Chondrocyte (in vitro differentiated cells): ENCODE data around the gene NPW. TPM values are rescaled to one million over a fixed set of nuclear protein-coding genes. Genes with fewer than 3 reads are reported as not detected.

Experiments
- DNase-seq: peaks from one replicate; pipeline ENCODE4 v3.0.0; 2021; ENCODE audit warnings: mixed read lengths, low spot score
- H3K27ac Mint-ChIP-seq: one replicate; pipeline ENCODE4 v1.8.0; 2021; ENCODE audit warnings: mild to moderate bottlenecking, moderate library complexity, mixed read lengths; ENCODE audit not compliant: unreplicated experiment
- H3K27me3 Mint-ChIP-seq: 2 replicates; pipeline ENCODE4 v1.8.0; 2021; ENCODE audit warnings: low read depth, mixed read lengths
- H3K36me3 Mint-ChIP-seq: 2 replicates; pipeline ENCODE4 v1.8.0; 2021; ENCODE audit warnings: low read depth, mixed read lengths
- H3K4me1 Mint-ChIP-seq: 2 replicates; pipeline ENCODE4 v1.8.0; 2021; ENCODE audit warnings: low read depth, mild to moderate bottlenecking, mixed read lengths
- H3K4me3 Mint-ChIP-seq: one replicate; pipeline ENCODE4 v1.8.0; 2021; ENCODE audit warnings: mild to moderate bottlenecking, moderate library complexity, mixed read lengths; ENCODE audit not compliant: unreplicated experiment
- H3K9me3 Mint-ChIP-seq: 2 replicates; pipeline ENCODE4 v1.8.0; 2021; ENCODE audit warnings: low read depth, mixed read lengths
- total RNA-seq: library from RNA; stranded (reverse); gene quantifications from 3 replicates; pipeline ENCODE4 v1.2.1, GENCODE V29; 2021
- TF ChIP-seq, protein P1 (sequence below): fragments of 200-600 bp; sonication (generic); IDR thresholded peaks from 2 replicates; pipeline ENCODE4 v1.5.0; 2021; ENCODE audit warnings: antibody characterized with exemption, mild to moderate bottlenecking, moderate library complexity

NPW gene
- total RNA-seq, 1 donor from 2014 or later = 2.5 TPM

GRCh38 chr16:1978476-1979120 lies 41.0 kb upstream of the NPW start:
- TF ChIP-seq, protein P1, sequence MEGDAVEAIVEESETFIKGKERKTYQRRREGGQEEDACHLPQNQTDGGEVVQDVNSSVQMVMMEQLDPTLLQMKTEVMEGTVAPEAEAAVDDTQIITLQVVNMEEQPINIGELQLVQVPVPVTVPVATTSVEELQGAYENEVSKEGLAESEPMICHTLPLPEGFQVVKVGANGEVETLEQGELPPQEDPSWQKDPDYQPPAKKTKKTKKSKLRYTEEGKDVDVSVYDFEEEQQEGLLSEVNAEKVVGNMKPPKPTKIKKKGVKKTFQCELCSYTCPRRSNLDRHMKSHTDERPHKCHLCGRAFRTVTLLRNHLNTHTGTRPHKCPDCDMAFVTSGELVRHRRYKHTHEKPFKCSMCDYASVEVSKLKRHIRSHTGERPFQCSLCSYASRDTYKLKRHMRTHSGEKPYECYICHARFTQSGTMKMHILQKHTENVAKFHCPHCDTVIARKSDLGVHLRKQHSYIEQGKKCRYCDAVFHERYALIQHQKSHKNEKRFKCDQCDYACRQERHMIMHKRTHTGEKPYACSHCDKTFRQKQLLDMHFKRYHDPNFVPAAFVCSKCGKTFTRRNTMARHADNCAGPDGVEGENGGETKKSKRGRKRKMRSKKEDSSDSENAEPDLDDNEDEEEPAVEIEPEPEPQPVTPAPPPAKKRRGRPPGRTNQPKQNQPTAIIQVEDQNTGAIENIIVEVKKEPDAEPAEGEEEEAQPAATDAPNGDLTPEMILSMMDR = no peak
- peaks cover 3% of the 10 kb centered on the region for H3K4me1 Mint-ChIP-seq
- H3K27ac Mint-ChIP-seq = no peak overlapping the region
- no peak for DNase-seq
- H3K36me3 Mint-ChIP-seq = peaks cover 16% of the 10 kb centered on the region
- H3K9me3 Mint-ChIP-seq = no peaks in the 10 kb centered on the region
- no peak overlapping the region for H3K4me3 Mint-ChIP-seq
- H3K27me3 Mint-ChIP-seq = no peaks in the 10 kb centered on the region

- DNase-seq = no peak
- H3K4me3 Mint-ChIP-seq = no peak overlapping the region
- TF ChIP-seq, protein P1 = no peak
- no peaks in the 10 kb centered on the region for H3K9me3 Mint-ChIP-seq
- H3K27ac Mint-ChIP-seq = no peak overlapping the region
- peaks cover 3% of the 10 kb centered on the region for H3K4me1 Mint-ChIP-seq
- no peaks in the 10 kb centered on the region for H3K27me3 Mint-ChIP-seq
- peaks cover 16% of the 10 kb centered on the region for H3K36me3 Mint-ChIP-seq
Measured at GRCh38 chr16:1979271-1980029, 40.1 kb upstream of the NPW start.

- no peak overlapping the region for H3K4me3 Mint-ChIP-seq
- TF ChIP-seq, protein P1 = no peak
- H3K27me3 Mint-ChIP-seq = no peaks in the 10 kb centered on the region
- H3K4me1 Mint-ChIP-seq = peaks cover 11% of the 10 kb centered on the region
- peaks cover 12% of the 10 kb centered on the region for H3K36me3 Mint-ChIP-seq
- no peak for DNase-seq
- H3K9me3 Mint-ChIP-seq = no peaks in the 10 kb centered on the region
- H3K27ac Mint-ChIP-seq = no peak overlapping the region
Measured at GRCh38 chr16:1980030-1980769, 39.4 kb upstream of the NPW start.

GRCh38 chr16:1980770-1981087 lies 38.9 kb upstream of the NPW start:
- no peak overlapping the region for H3K4me3 Mint-ChIP-seq
- DNase-seq = no peak
- H3K4me1 Mint-ChIP-seq = peaks cover 12% of the 10 kb centered on the region
- no peak overlapping the region for H3K27ac Mint-ChIP-seq
- TF ChIP-seq, protein P1 = no peak
- no peaks in the 10 kb centered on the region for H3K9me3 Mint-ChIP-seq
- H3K27me3 Mint-ChIP-seq = no peaks in the 10 kb centered on the region
- peaks cover 12% of the 10 kb centered on the region for H3K36me3 Mint-ChIP-seq

DNA sequence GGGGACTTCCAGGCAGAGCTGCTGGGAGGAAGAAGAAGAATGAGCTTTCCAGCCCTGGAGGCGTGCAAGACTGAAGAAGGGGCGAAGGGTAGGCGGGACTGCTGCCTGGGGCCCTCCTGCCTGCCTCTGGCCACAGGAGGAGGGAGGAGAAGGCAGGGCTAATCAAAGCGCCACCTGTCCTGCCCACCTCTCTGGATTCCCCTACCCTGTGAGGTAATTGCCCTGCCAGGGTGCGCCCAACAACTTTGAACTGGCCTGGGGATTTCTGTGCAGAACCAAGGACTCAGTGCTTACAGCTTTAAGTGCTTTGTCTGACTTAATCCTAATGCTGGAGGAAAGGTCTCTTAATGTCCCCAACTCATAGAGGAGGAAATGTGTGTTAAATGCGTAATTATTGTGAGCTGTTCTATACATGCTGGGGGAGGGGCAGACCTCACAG lies 38.2 kb upstream of the NPW start, which contains the start of gene NOXO1:
Gene NOXO1 (minus strand): TSS at position 72 of the 439 bp plus-strand sequence. CDS start 290 bp downstream, outside the sequence.
- no peak within 1 kb of the TSS for H3K4me3 Mint-ChIP-seq
- TF ChIP-seq, protein P1 = no peak

More for the DNA sequence above, 38.2 kb upstream of the NPW start, which contains the start of gene NOXO1:
- Mint-ChIP-seq H3K27me3 (no peaks in the 10 kb centered on the region), H3K36me3 (peaks cover 6% of the 10 kb centered on the region), H3K27ac (no peak within 1 kb of the TSS), H3K4me1 (peaks cover 12% of the 10 kb centered on the region), H3K9me3 (no peaks in the 10 kb centered on the region)
- DNase-seq = no peak
